Measurements from ENCODE around the gene HYI. TPM values are rescaled to one million over a fixed set of nuclear protein-coding genes. Genes with fewer than 3 reads are reported as not detected.
"Not testable (repeated sequence)": the region's sequence is repeated elsewhere in the genome, so short reads cannot be mapped to it uniquely, and the experiment has no call there.

The HYI gene
- total RNA-seq, 5 donors from 2014 or later (not counting 1 experiment from before 2014, with no cell fraction given): 14.9 to 27.4 (median 19.9) TPM

GRCh38 chr1:43413426-43413825 lies 40.3 kb downstream of the HYI start:
- H3K27ac Mint-ChIP-seq; H3K27me3 Mint-ChIP-seq; H3K4me1 Mint-ChIP-seq; H3K4me3 ChIP-seq (ENCODE audit: control insufficient read depth in 1 of 2, extremely low read depth in 1 of 2, low read length in 1 of 2); H3K4me1 ChIP-seq (ENCODE audit: control insufficient read depth in 1 of 2, extremely low read depth in 1 of 2, insufficient read depth in 2 of 2, low read length in 2 of 2); H3K9me3 ChIP-seq; H3K27me3 ChIP-seq (replicated peaks in 1 of 2; ENCODE audit: control insufficient read depth in 2 of 2, extremely low read depth in 1 of 2, insufficient read depth in 2 of 2, low read length in 1 of 2); H3K27ac ChIP-seq (ENCODE audit: low read length); ATAC-seq (replicated peaks in 1 of 4); H3K4me3 Mint-ChIP-seq; H3K9me3 Mint-ChIP-seq; DNase-seq: not testable (repeated sequence)
- ChIA-PET POLR2A (interaction anchor here in 1 of 2 donors (0.9 kb wide), 1 partner anchor 186 kb away, joined by 3 read pairs; no protein-coding TSS in a partner anchor), CTCF (interaction anchor here (1.3 to 2.8 kb wide), 2 partner anchors 186 to 187 kb away, joined by 8 to 86 read pairs; no protein-coding TSS in a partner anchor)
- peaks cover 12 to 44% of the 10 kb centered on the region in 2 donors for H3K36me3 ChIP-seq (ENCODE audit: control insufficient read depth in 2 of 2, extremely low read depth in 1 of 2, insufficient read depth in 1 of 2, low read length in 1 of 2)
- peaks cover 26% of the 10 kb centered on the region for H3K36me3 Mint-ChIP-seq
- WGBS (ENCODE audit: insufficient coverage): 100% methylated on average over 1 of the region's 1 CpG

GRCh38 chr1:43410571-43410970 lies 43.2 kb downstream of the HYI start:
- H3K4me1 Mint-ChIP-seq: peaks cover 2 to 7% (median 2%) of the 10 kb centered on the region in 3 donors
- peaks cover 9 to 38% of the 10 kb centered on the region in 2 donors for H3K36me3 ChIP-seq (ENCODE audit: control insufficient read depth in 2 of 2, extremely low read depth in 1 of 2, insufficient read depth in 1 of 2, low read length in 1 of 2)
- POLR2A ChIA-PET: no interaction called here
- H3K4me1 ChIP-seq (ENCODE audit: control insufficient read depth in 1 of 2, extremely low read depth in 1 of 2, insufficient read depth in 2 of 2, low read length in 2 of 2): no peaks in the 10 kb centered on the region
- H3K4me3 ChIP-seq (ENCODE audit: control insufficient read depth in 1 of 2, extremely low read depth in 1 of 2, low read length in 1 of 2): no peak overlapping the region
- ATAC-seq (replicated peaks in 1 of 4) (no peak), DNase-seq (no peak)
- H3K4me3 Mint-ChIP-seq: no peak overlapping the region
- no peak overlapping the region for H3K27ac ChIP-seq (ENCODE audit: low read length)
- CTCF ChIA-PET: no interaction called here
- no CpG with 5 or more reads among the region's 3 CpGs for WGBS (ENCODE audit: insufficient coverage)
- no peaks in the 10 kb centered on the region for H3K9me3 Mint-ChIP-seq
- no peaks in the 10 kb centered on the region for H3K27me3 ChIP-seq (replicated peaks in 1 of 2; ENCODE audit: control insufficient read depth in 2 of 2, extremely low read depth in 1 of 2, insufficient read depth in 2 of 2, low read length in 1 of 2)
- no peaks in the 10 kb centered on the region for H3K9me3 ChIP-seq
- no peaks in the 10 kb centered on the region for H3K27me3 Mint-ChIP-seq
- H3K36me3 Mint-ChIP-seq: peaks cover 42% of the 10 kb centered on the region
- no peak overlapping the region for H3K27ac Mint-ChIP-seq

GRCh38 chr1:43405876-43406234 lies 47.9 kb downstream of the HYI start:
- CTCF ChIA-PET: no interaction called here

GRCh38 chr1:43405219-43405875 lies 48.4 kb downstream of the HYI start:
- no peak for DNase-seq
- WGBS (ENCODE audit: insufficient coverage): 100% methylated on average over 1 of the region's 6 CpGs
- CTCF ChIA-PET: no interaction called here
- Histone ChIP-seq H3K4me3 (ENCODE audit: control insufficient read depth in 1 of 2, extremely low read depth in 1 of 2, low read length in 1 of 2) (no peak overlapping the region), H3K27me3 (replicated peaks in 1 of 2; ENCODE audit: control insufficient read depth in 2 of 2, extremely low read depth in 1 of 2, insufficient read depth in 2 of 2, low read length in 1 of 2) (no peaks in the 10 kb centered on the region), H3K9me3 (no peaks in the 10 kb centered on the region), H3K36me3 (ENCODE audit: control insufficient read depth in 2 of 2, extremely low read depth in 1 of 2, insufficient read depth in 1 of 2, low read length in 1 of 2) (peaks cover 10 to 60% of the 10 kb centered on the region in 2 donors), H3K4me1 (ENCODE audit: control insufficient read depth in 1 of 2, extremely low read depth in 1 of 2, insufficient read depth in 2 of 2, low read length in 2 of 2) (no peaks in the 10 kb centered on the region), H3K27ac (ENCODE audit: low read length) (no peak overlapping the region)
- H3K36me3 Mint-ChIP-seq: peaks cover 62% of the 10 kb centered on the region
- POLR2A ChIA-PET: no interaction called here
- ATAC-seq (replicated peaks in 1 of 4): no peak
- H3K9me3 Mint-ChIP-seq: no peaks in the 10 kb centered on the region
- H3K4me1 Mint-ChIP-seq: peaks cover 7 to 16% (median 12%) of the 10 kb centered on the region in 3 donors
- H3K4me3 Mint-ChIP-seq: no peak overlapping the region
- no peak overlapping the region for H3K27ac Mint-ChIP-seq
- no peaks in the 10 kb centered on the region for H3K27me3 Mint-ChIP-seq

More at GRCh38 chr1:43405876-43406234, 47.9 kb downstream of the HYI start:
- H3K9me3 ChIP-seq: no peaks in the 10 kb centered on the region
- peaks cover 11 to 60% of the 10 kb centered on the region in 2 donors for H3K36me3 ChIP-seq (ENCODE audit: control insufficient read depth in 2 of 2, extremely low read depth in 1 of 2, insufficient read depth in 1 of 2, low read length in 1 of 2)
- Mint-ChIP-seq H3K4me1 (peaks cover 7 to 16% (median 10%) of the 10 kb centered on the region in 3 donors), H3K27me3 (no peaks in the 10 kb centered on the region), H3K4me3 (no peak overlapping the region), H3K9me3 (no peaks in the 10 kb centered on the region), H3K36me3 (peaks cover 60% of the 10 kb centered on the region), H3K27ac (no peak overlapping the region)
- no peak overlapping the region for H3K27ac ChIP-seq (ENCODE audit: low read length)
- ATAC-seq (replicated peaks in 1 of 4) (no peak), DNase-seq (no peak)
- H3K4me1 ChIP-seq (ENCODE audit: control insufficient read depth in 1 of 2, extremely low read depth in 1 of 2, insufficient read depth in 2 of 2, low read length in 2 of 2): no peaks in the 10 kb centered on the region
- POLR2A ChIA-PET: no interaction called here
- WGBS (ENCODE audit: insufficient coverage): 94% methylated on average over 2 of the region's 2 CpGs
- H3K4me3 ChIP-seq (ENCODE audit: control insufficient read depth in 1 of 2, extremely low read depth in 1 of 2, low read length in 1 of 2): no peak overlapping the region
- H3K27me3 ChIP-seq (replicated peaks in 1 of 2; ENCODE audit: control insufficient read depth in 2 of 2, extremely low read depth in 1 of 2, insufficient read depth in 2 of 2, low read length in 1 of 2): no peaks in the 10 kb centered on the region

- Histone ChIP-seq H3K9me3 (no peaks in the 10 kb centered on the region), H3K27ac (ENCODE audit: low read length) (no peak overlapping the region), H3K4me3 (ENCODE audit: control insufficient read depth in 1 of 2, extremely low read depth in 1 of 2, low read length in 1 of 2) (no peak overlapping the region), H3K4me1 (ENCODE audit: control insufficient read depth in 1 of 2, extremely low read depth in 1 of 2, insufficient read depth in 2 of 2, low read length in 2 of 2) (no peaks in the 10 kb centered on the region), H3K36me3 (ENCODE audit: control insufficient read depth in 2 of 2, extremely low read depth in 1 of 2, insufficient read depth in 1 of 2, low read length in 1 of 2) (peaks cover 10 to 60% of the 10 kb centered on the region in 2 donors), H3K27me3 (replicated peaks in 1 of 2; ENCODE audit: control insufficient read depth in 2 of 2, extremely low read depth in 1 of 2, insufficient read depth in 2 of 2, low read length in 1 of 2) (no peaks in the 10 kb centered on the region)
- H3K27me3 Mint-ChIP-seq: no peaks in the 10 kb centered on the region
- no peak overlapping the region for H3K27ac Mint-ChIP-seq
- H3K36me3 Mint-ChIP-seq: peaks cover 57% of the 10 kb centered on the region
- ATAC-seq (replicated peaks in 1 of 4) (no peak), DNase-seq (no peak)
- 98% methylated on average over 6 of the region's 6 CpGs for WGBS (ENCODE audit: insufficient coverage)
- H3K4me3 Mint-ChIP-seq: no peak overlapping the region
- no peaks in the 10 kb centered on the region for H3K9me3 Mint-ChIP-seq
- POLR2A ChIA-PET: no interaction called here
- H3K4me1 Mint-ChIP-seq: peaks cover 9 to 17% (median 16%) of the 10 kb centered on the region in 3 donors
- CTCF ChIA-PET: interaction anchor here in 1 of 2 donors (0.8 kb wide), 1 partner anchor 10 kb away, joined by 4 read pairs; no protein-coding TSS in a partner anchor
Observed at GRCh38 chr1:43404353-43404752, 49.4 kb downstream of the HYI start.

GRCh38 chr1:43402089-43402865 lies 51.5 kb downstream of the HYI start:
- Mint-ChIP-seq H3K36me3 (peaks cover 50% of the 10 kb centered on the region), H3K4me1 (peaks cover 14 to 33% (median 20%) of the 10 kb centered on the region in 3 donors), H3K9me3 (no peaks in the 10 kb centered on the region), H3K27ac (no peak overlapping the region), H3K27me3 (no peaks in the 10 kb centered on the region), H3K4me3 (no peak overlapping the region)
- POLR2A ChIA-PET: no interaction called here
- Histone ChIP-seq H3K4me1 (ENCODE audit: control insufficient read depth in 1 of 2, extremely low read depth in 1 of 2, insufficient read depth in 2 of 2, low read length in 2 of 2) (no peaks in the 10 kb centered on the region), H3K27ac (ENCODE audit: low read length) (no peak overlapping the region), H3K9me3 (no peaks in the 10 kb centered on the region), H3K36me3 (ENCODE audit: control insufficient read depth in 2 of 2, extremely low read depth in 1 of 2, insufficient read depth in 1 of 2, low read length in 1 of 2) (peaks cover 14 to 47% of the 10 kb centered on the region in 2 donors), H3K4me3 (ENCODE audit: control insufficient read depth in 1 of 2, extremely low read depth in 1 of 2, low read length in 1 of 2) (no peak overlapping the region), H3K27me3 (replicated peaks in 1 of 2; ENCODE audit: control insufficient read depth in 2 of 2, extremely low read depth in 1 of 2, insufficient read depth in 2 of 2, low read length in 1 of 2) (no peaks in the 10 kb centered on the region)
- CTCF ChIA-PET: no interaction called here
- DNase-seq (no peak), ATAC-seq (replicated peaks in 1 of 4) (no peak)
- WGBS (ENCODE audit: insufficient coverage): 94% methylated on average over 5 of the region's 6 CpGs
